H9 (cell line): ENCODE data around the gene BIRC6. TPM values are rescaled to one million over a fixed set of nuclear protein-coding genes. Genes with fewer than 3 reads are reported as not detected.

Experiments
- DNase-seq: peaks from one replicate; pipeline ENCODE4 v3.0.0-alpha.2; 2017
- H2AFZ ChIP-seq: one replicate; pipeline ENCODE4 v1.6.1; 2013; ENCODE audit warnings: mild to moderate bottlenecking, low read length, control low read depth, moderate library complexity
- H2AK5ac ChIP-seq: 2 replicates; pipeline ENCODE4 v1.6.1; 2013; ENCODE audit warnings: low read length, control low read depth, mixed read lengths; ENCODE audit not compliant: insufficient read length
- H2BK120ac ChIP-seq: one replicate; pipeline ENCODE4 v1.6.1; 2013; ENCODE audit warnings: low read depth, mild to moderate bottlenecking, low read length, control low read depth, inconsistent platforms; ENCODE audit not compliant: poor library complexity, severe bottlenecking
- H2BK12ac ChIP-seq: 2 replicates; pipeline ENCODE4 v1.6.1; 2013; ENCODE audit warnings: low read length, control low read depth, mixed read lengths, low read depth; ENCODE audit not compliant: insufficient read length
- H2BK15ac ChIP-seq: 2 replicates; pipeline ENCODE4 v1.6.1; 2013; ENCODE audit warnings: low read depth, low read length, control low read depth
- H2BK20ac ChIP-seq: one replicate; pipeline ENCODE4 v1.6.1; 2013; ENCODE audit warnings: low read depth, mild to moderate bottlenecking, low read length, control low read depth, inconsistent platforms; ENCODE audit not compliant: poor library complexity, severe bottlenecking
- H2BK5ac ChIP-seq: 2 replicates; pipeline ENCODE4 v1.6.1; 2013; ENCODE audit warnings: low read length, control low read depth, mixed read lengths; ENCODE audit not compliant: insufficient read length
- H3K14ac ChIP-seq: 2 replicates; pipeline ENCODE4 v1.6.1; 2013; ENCODE audit warnings: low read length, control low read depth; ENCODE audit not compliant: insufficient read depth
- H3K18ac ChIP-seq: 2 replicates; pipeline ENCODE4 v1.6.1; 2013; ENCODE audit warnings: low read depth, mild to moderate bottlenecking, mixed read lengths, low read length, control low read depth; ENCODE audit not compliant: insufficient read length
- H3K23ac ChIP-seq: 2 replicates; pipeline ENCODE4 v1.6.1; 2013; ENCODE audit warnings: low read length, control low read depth, mixed read lengths, low read depth; ENCODE audit not compliant: insufficient read length
- H3K23me2 ChIP-seq: 2 replicates; pipeline ENCODE4 v1.6.1; 2013; ENCODE audit warnings: low read depth, mild to moderate bottlenecking, mixed read lengths, low read length, control low read depth; ENCODE audit not compliant: insufficient read length, poor library complexity, severe bottlenecking
- H3K27ac ChIP-seq: 2 replicates; pipeline ENCODE4 v1.5.1; 2013; ENCODE audit warnings: low read length, control low read depth, mixed read lengths, low read depth; ENCODE audit not compliant: insufficient read length
- H3K27me3 ChIP-seq: 2 replicates; pipeline ENCODE4 v1.6.1; 2013; ENCODE audit warnings: low read length, control low read depth, inconsistent platforms; ENCODE audit not compliant: insufficient read depth
- H3K4ac ChIP-seq: 2 replicates; pipeline ENCODE4 v1.6.1; 2013; ENCODE audit warnings: low read depth, mild to moderate bottlenecking, control low read depth, inconsistent platforms, low read length, moderate library complexity
- H3K4me1 ChIP-seq: 2 replicates; pipeline ENCODE4 v1.6.1; 2013; ENCODE audit warnings: low read length, control low read depth, inconsistent platforms; ENCODE audit not compliant: insufficient read depth
- H3K4me2 ChIP-seq: 2 replicates; pipeline ENCODE4 v1.6.1; 2013; ENCODE audit warnings: low read length, control low read depth, mixed read lengths; ENCODE audit not compliant: insufficient read length, insufficient read depth
- H3K56ac ChIP-seq: 2 replicates; pipeline ENCODE4 v1.6.1; 2013; ENCODE audit warnings: low read depth, mild to moderate bottlenecking, mixed read lengths, low read length, control low read depth; ENCODE audit not compliant: insufficient read length
- H3K79me1 ChIP-seq: 2 replicates; pipeline ENCODE4 v1.6.1; 2013; ENCODE audit warnings: low read depth, mild to moderate bottlenecking, moderate library complexity, low read length, control low read depth, inconsistent platforms; ENCODE audit not compliant: insufficient read depth, poor library complexity, severe bottlenecking
- H3K79me2 ChIP-seq: 2 replicates; pipeline ENCODE4 v1.6.1; 2013; ENCODE audit warnings: low read length, control low read depth, inconsistent platforms; ENCODE audit not compliant: insufficient read depth
- H3K9ac ChIP-seq: 2 replicates; pipeline ENCODE4 v1.6.1; 2013; ENCODE audit warnings: low read length, control low read depth, mixed read lengths; ENCODE audit not compliant: insufficient read length; ENCODE audit errors: extremely low read depth
- H3K9me3 ChIP-seq: one replicate; pipeline ENCODE4 v1.6.1; 2013; ENCODE audit warnings: low read depth, low read length, inconsistent platforms; ENCODE audit not compliant: control insufficient read depth
- H3T11ph ChIP-seq: one replicate; pipeline ENCODE4 v1.6.1; 2013; ENCODE audit warnings: mild to moderate bottlenecking, low read length, control low read depth, inconsistent platforms
- H4K20me1 ChIP-seq: one replicate; pipeline ENCODE4 v1.6.1; 2013; ENCODE audit not compliant: control insufficient read depth, insufficient read length, insufficient read depth
- H4K5ac ChIP-seq: 2 replicates; pipeline ENCODE4 v1.6.1; 2013; ENCODE audit warnings: low read depth, mild to moderate bottlenecking, mixed read lengths, low read length, control low read depth; ENCODE audit not compliant: insufficient read length
- H4K8ac ChIP-seq: replicated peaks from 2 replicates; pipeline ENCODE4 v1.6.1; 2013; ENCODE audit warnings: low read length, control low read depth, mixed read lengths, low read depth; ENCODE audit not compliant: insufficient read length
- H4K91ac ChIP-seq: 2 replicates; pipeline ENCODE4 v1.6.1; 2013; ENCODE audit warnings: low read depth, mild to moderate bottlenecking, moderate library complexity, mixed read lengths, low read length, control low read depth; ENCODE audit not compliant: insufficient read length
- H3K27ac Mint-ChIP-seq, 3 experiments: 2 replicates in 2 of 3; 3 replicates in 1 of 3; pipeline ENCODE4 v1.8.0; 2020 to 2021; ENCODE audit warnings: mixed read lengths in 3 of 3, mild to moderate bottlenecking in 1 of 3, moderate library complexity in 1 of 3
- H3K27me3 Mint-ChIP-seq: 2 replicates; pipeline ENCODE4 v1.8.0; 2021; ENCODE audit warnings: low read depth, mild to moderate bottlenecking, moderate library complexity, mixed read lengths
- H3K36me3 Mint-ChIP-seq, 3 experiments: 2 replicates in 2 of 3; 3 replicates in 1 of 3; pipeline ENCODE4 v1.8.0; 2020 to 2021; ENCODE audit warnings: low read depth in 3 of 3, mixed read lengths in 3 of 3; ENCODE audit not compliant: insufficient read depth in 1 of 3
- H3K4me1 Mint-ChIP-seq, 2 experiments: 2 replicates each; pipeline ENCODE4 v1.8.0; 2020; ENCODE audit warnings: mixed read lengths in 2 of 2
- H3K4me3 Mint-ChIP-seq, 2 experiments: 2 replicates in 1 of 2; 3 replicates in 1 of 2; pipeline ENCODE4 v1.8.0; 2020 to 2021; ENCODE audit warnings: mild to moderate bottlenecking in 2 of 2, mixed read lengths in 2 of 2, moderate library complexity in 1 of 2
- H3K9me3 Mint-ChIP-seq, 2 experiments: 2 replicates in 1 of 2; 3 replicates in 1 of 2; pipeline ENCODE4 v1.8.0; 2020; ENCODE audit warnings: mild to moderate bottlenecking in 2 of 2, mixed read lengths in 2 of 2, moderate library complexity in 1 of 2
- CTCF ChIP-seq: fragments of 200-600 bp; sonication (generic); conservative IDR thresholded peaks from 3 replicates; pipeline ENCODE4 v1.8.0; 2021; ENCODE audit warnings: antibody characterized with exemption, mild to moderate bottlenecking
- WGBS: extraction: QIAGEN DNeasy Blood & Tissue Kit; methylation state at CpG from one replicate; pipeline ENCODE4 v1.1.7; 2013; ENCODE audit warnings: missing lambda C conversion rate, low lambda C conversion rate, mixed read lengths; ENCODE audit not compliant: insufficient read length; ENCODE audit errors: extremely low coverage; 5-methylcytosine and 5-hydroxymethylcytosine counted together
- total RNA-seq: library from RNA; stranded (reverse); gene quantifications from 2 replicates; pipeline ENCODE4 v1.2.1, GENCODE V29; 2021

Gene BIRC6
- total RNA-seq, 1 experiment from 2014 or later, result 78.8 TPM

GRCh38 chr2:32479993-32480392, 123.2 kb downstream of the BIRC6 start:
- no peak overlapping the region for H3K9ac ChIP-seq
- H3K27me3 ChIP-seq, result no peaks in the 10 kb centered on the region

More at GRCh38 chr2:32479993-32480392, 123.2 kb downstream of the BIRC6 start:
- H3K79me2 ChIP-seq, result no peaks in the 10 kb centered on the region
- H3K27ac ChIP-seq, result no peak overlapping the region
- no peak overlapping the region for H2BK12ac ChIP-seq
- H3K79me1 ChIP-seq, result no peaks in the 10 kb centered on the region
- no peak overlapping the region for H3K4ac ChIP-seq
- no peak overlapping the region for H4K91ac ChIP-seq
- H3K9me3 Mint-ChIP-seq, result no peaks in the 10 kb centered on the region
- H3K23me2 ChIP-seq, result no peaks in the 10 kb centered on the region
- H4K8ac ChIP-seq, result no peak overlapping the region
- H3K9me3 ChIP-seq, result no peaks in the 10 kb centered on the region
- H2AK5ac ChIP-seq, result no peak overlapping the region
- H3K18ac ChIP-seq, result no peak overlapping the region
- no peak overlapping the region for H2BK120ac ChIP-seq
- no peak overlapping the region for H2BK15ac ChIP-seq
- no peak overlapping the region for H4K5ac ChIP-seq
- no CpG with 5 or more reads among the region's 5 CpGs for WGBS
- no peak overlapping the region for H3K27ac Mint-ChIP-seq
- no peak overlapping the region for H3K14ac ChIP-seq
- no peak overlapping the region for H3K4me2 ChIP-seq
- no peak overlapping the region for H3T11ph ChIP-seq
- H2AFZ ChIP-seq, result no peak overlapping the region
- H3K4me3 Mint-ChIP-seq, result no peak overlapping the region
- H3K27me3 Mint-ChIP-seq, result no peaks in the 10 kb centered on the region
- H4K20me1 ChIP-seq, result no peaks in the 10 kb centered on the region
- no peaks in the 10 kb centered on the region for H3K4me1 Mint-ChIP-seq
- no peaks in the 10 kb centered on the region for H3K4me1 ChIP-seq
- TF ChIP-seq CTCF, result no peak
- peaks cover 17 to 73% (median 42%) of the 10 kb centered on the region in 3 experiments; a peak in 6 of 7 replicates for H3K36me3 Mint-ChIP-seq
- H2BK5ac ChIP-seq, result no peak overlapping the region
- no peak for DNase-seq
- H3K23ac ChIP-seq, result no peak overlapping the region
- no peak overlapping the region for H3K56ac ChIP-seq
- H2BK20ac ChIP-seq, result no peak overlapping the region
